ENCODE data around the gene F10.
"Not testable (repeated sequence)": the region's sequence is repeated elsewhere in the genome, so short reads cannot be mapped to it uniquely, and the experiment has no call there.

Gene F10

DNA sequence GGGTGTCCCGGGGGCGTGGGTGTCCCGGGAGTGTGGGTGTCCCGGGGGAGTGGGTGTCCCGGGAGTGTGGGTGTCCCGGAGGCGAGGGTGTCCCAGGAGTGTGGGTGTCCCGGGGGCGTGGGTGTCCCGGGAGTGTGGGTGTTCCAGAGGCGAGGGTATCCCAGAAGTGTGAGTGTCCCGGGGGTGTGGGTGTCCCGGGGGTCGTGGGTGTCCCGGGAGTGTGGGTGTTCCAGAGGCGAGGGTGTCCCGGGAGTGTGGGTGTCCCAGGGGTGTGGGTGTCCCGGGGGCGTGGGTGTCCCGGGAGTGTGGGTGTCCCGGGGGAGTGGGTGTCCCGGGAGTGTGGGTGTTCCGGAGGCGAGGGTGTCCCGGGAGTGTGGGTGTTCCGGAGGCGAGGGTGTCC, 14.1 kb upstream of the F10 start:
- not testable (repeated sequence) for H3K27ac ChIP-seq (ENCODE audit: low read length); H3K4me1 ChIP-seq (ENCODE audit: insufficient read depth, low read length); H3K36me3 ChIP-seq (ENCODE audit: insufficient read depth, low read depth, low read length)

DNA sequence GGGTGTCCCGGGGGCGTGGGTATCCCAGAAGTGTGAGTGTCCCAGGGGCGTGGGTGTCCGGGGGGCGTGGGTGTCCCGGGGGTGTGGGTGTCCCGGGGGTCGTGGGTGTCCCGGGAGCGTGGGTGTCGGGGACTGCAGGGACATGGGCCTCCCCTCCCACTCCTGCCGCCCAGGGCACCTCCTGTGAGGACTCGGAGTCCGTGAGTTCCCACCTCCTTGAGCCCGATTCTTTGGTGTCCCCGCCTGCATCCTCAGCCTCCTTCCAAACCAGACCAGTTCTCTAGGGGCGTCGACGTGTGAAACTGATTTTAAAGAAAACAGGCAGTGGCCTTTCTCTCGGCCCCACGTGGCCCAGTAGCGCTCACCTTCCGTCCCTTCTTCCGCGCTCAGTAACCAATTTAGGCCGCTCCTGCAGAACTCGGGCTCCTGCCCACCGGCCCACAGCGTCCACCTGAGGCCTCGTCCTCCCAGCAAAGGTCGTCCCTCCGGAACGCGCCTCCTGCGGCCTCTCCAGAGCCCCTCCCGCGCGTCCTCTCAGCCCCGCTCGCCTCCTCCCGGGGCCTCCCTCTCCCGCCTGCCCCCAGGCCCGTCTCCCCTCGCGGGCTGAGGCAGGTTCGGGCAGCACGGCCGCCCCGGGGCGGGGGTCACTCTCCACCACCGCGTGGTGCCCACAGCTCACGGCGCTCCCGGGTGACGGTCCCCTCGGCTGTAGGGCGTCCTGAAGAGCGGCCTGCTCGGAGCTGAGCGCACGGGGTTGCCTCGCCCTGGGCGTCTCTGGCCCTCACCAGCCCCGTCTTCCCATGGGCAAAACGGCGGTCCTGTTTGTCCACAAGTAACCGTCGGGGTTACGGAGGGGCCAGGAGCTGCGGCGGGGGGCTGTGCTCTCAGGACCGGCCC, 13.2 kb upstream of the F10 start:
- peaks cover 51% of the 10 kb centered on the region for H3K27me3 ChIP-seq (ENCODE audit: insufficient read depth, low read length)
- no peak overlapping the region for H3K27ac ChIP-seq (ENCODE audit: low read length)
- H3K36me3 ChIP-seq (ENCODE audit: insufficient read depth, low read depth, low read length): no peaks in the 10 kb centered on the region
- no peak overlapping the region for H3K9ac ChIP-seq (ENCODE audit: low read depth, low read length)
- peaks cover 4% of the 10 kb centered on the region; the same call in 1 of the 2 replicates for H3K4me1 ChIP-seq (ENCODE audit: insufficient read depth, low read length)
- no peaks in the 10 kb centered on the region for H3K9me3 ChIP-seq (ENCODE audit: insufficient read depth, low read depth, low read length)
- peak overlapping the region; percentile 55; the same call in 1 of the 2 replicates for H3K4me3 ChIP-seq (ENCODE audit: low read length)

More for the DNA sequence above, 14.1 kb upstream of the F10 start:
- not testable (repeated sequence) for H3K9me3 ChIP-seq (ENCODE audit: insufficient read depth, low read depth, low read length); H3K9ac ChIP-seq (ENCODE audit: low read depth, low read length); H3K4me3 ChIP-seq (ENCODE audit: low read length)
- H3K27me3 ChIP-seq (ENCODE audit: insufficient read depth, low read length): peaks cover 48% of the 10 kb centered on the region

DNA sequence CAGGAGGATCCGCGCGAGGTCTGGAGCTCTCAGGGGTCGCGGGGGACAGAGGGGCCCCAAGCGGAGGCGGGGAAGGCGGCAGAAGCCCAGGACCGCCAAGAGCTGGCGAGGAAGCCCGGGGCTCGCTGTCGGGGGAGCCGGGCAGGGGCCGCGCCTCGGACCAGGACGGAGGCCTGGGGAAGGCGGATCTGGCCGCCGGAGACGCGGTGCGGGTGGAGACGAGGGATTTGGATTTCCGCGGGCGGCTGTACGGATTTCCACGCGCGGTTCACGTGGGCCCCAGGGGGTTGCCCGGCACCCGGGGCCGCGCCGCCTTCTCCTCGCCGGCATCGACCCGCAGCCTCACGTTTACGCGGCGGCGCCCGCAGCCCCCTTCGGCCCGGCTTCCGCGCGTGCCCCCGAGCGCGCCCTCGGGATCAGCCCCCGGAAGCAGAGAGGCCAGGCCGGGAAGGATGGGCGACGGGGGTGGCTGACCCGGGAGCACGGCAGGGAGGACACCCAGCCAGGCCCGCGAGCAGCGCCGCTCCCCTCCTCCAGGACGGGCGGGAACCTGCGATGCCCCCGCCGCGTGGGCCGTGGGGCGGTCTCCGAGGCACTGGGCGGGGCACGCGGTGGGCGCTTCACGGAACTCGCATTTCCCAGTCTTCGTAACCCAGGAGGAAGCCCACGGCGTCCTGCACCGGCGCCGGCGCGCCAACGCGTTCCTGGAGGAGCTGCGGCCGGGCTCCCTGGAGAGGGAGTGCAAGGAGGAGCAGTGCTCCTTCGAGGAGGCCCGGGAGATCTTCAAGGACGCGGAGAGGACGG, 12.3 kb upstream of the F10 start:
- Histone ChIP-seq H3K27me3 (ENCODE audit: insufficient read depth, low read length) (peaks cover 51% of the 10 kb centered on the region), H3K9me3 (ENCODE audit: insufficient read depth, low read depth, low read length) (no peaks in the 10 kb centered on the region), H3K9ac (ENCODE audit: low read depth, low read length) (no peak overlapping the region), H3K4me1 (ENCODE audit: insufficient read depth, low read length) (peaks cover 4% of the 10 kb centered on the region; the same call in 1 of the 2 replicates), H3K4me3 (ENCODE audit: low read length) (peak overlapping the region; percentile 55; the same call in 1 of the 2 replicates), H3K27ac (ENCODE audit: low read length) (no peak overlapping the region), H3K36me3 (ENCODE audit: insufficient read depth, low read depth, low read length) (no peaks in the 10 kb centered on the region)

DNA sequence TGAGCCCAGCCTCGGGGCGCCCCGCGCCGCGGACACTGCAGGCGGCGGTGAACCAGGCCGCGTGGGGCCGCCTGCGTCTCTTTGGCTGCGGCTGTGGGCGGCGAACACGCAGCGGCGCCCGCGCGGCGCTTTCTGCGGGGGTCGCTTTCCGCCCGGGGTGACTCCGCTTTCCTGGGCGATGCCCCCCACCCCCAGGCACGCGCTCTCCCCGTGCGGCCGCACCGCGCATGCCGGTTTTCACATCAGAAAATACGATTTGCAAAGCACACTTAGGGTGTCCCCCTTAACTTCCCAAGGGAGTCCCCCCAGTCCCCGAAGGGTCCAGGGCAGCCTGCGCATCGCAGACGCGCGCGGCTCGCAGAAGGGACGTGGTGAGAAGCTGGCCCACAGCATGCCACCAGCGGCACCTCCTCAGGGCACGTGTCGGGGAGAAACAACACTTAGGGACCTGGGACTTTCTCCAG, 11.7 kb upstream of the F10 start:
- Histone ChIP-seq H3K36me3 (ENCODE audit: insufficient read depth, low read depth, low read length) (no peaks in the 10 kb centered on the region), H3K27me3 (ENCODE audit: insufficient read depth, low read length) (peaks cover 51% of the 10 kb centered on the region), H3K9ac (ENCODE audit: low read depth, low read length) (no peak overlapping the region), H3K4me3 (ENCODE audit: low read length) (peak overlapping the region; percentile 55; the same call in 1 of the 2 replicates), H3K27ac (ENCODE audit: low read length) (no peak overlapping the region), H3K9me3 (ENCODE audit: insufficient read depth, low read depth, low read length) (no peaks in the 10 kb centered on the region), H3K4me1 (ENCODE audit: insufficient read depth, low read length) (no peaks in the 10 kb centered on the region)

DNA sequence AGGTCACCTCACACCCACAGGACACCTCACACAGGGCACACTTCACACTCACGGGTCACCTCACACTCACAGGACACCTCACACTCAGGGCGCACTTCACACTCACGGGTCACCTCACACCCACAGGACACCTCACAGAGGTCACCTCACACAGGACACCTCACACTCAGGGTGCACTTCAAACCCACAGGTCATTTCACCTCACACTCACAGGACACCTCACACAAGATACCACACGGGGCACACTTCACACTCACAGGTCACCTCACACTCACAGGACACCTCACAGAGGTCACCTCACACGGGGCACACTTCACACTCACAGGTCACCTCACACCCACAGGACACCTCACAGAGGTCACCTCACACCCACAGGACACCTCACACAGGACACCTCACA, 10.8 kb upstream of the F10 start:
- H3K27ac ChIP-seq (ENCODE audit: low read length); H3K4me1 ChIP-seq (ENCODE audit: insufficient read depth, low read length); H3K9me3 ChIP-seq (ENCODE audit: insufficient read depth, low read depth, low read length); H3K4me3 ChIP-seq (ENCODE audit: low read length); H3K9ac ChIP-seq (ENCODE audit: low read depth, low read length); H3K36me3 ChIP-seq (ENCODE audit: insufficient read depth, low read depth, low read length): not testable (repeated sequence)
- peaks cover 51% of the 10 kb centered on the region for H3K27me3 ChIP-seq (ENCODE audit: insufficient read depth, low read length)

DNA sequence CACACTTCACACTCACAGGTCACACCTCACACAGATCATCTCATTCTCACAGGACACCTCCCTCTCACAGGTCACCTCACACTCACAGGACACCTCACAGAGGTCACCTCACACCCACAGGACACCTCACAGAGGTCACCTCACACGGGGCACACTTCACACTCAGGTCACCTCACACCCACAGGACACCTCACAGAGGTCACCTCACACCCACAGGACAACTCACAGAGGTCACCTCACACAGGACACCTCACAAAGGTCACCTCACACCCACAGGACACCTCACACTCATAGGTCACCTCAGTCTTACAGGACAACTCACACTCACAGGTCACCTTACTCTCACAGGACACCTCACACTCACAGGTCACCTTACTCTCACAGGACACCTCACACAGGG, 10.1 kb upstream of the F10 start:
- H3K27ac ChIP-seq (ENCODE audit: low read length); H3K4me3 ChIP-seq (ENCODE audit: low read length); H3K4me1 ChIP-seq (ENCODE audit: insufficient read depth, low read length); H3K36me3 ChIP-seq (ENCODE audit: insufficient read depth, low read depth, low read length); H3K9ac ChIP-seq (ENCODE audit: low read depth, low read length); H3K9me3 ChIP-seq (ENCODE audit: insufficient read depth, low read depth, low read length): not testable (repeated sequence)
- H3K27me3 ChIP-seq (ENCODE audit: insufficient read depth, low read length): peaks cover 51% of the 10 kb centered on the region

DNA sequence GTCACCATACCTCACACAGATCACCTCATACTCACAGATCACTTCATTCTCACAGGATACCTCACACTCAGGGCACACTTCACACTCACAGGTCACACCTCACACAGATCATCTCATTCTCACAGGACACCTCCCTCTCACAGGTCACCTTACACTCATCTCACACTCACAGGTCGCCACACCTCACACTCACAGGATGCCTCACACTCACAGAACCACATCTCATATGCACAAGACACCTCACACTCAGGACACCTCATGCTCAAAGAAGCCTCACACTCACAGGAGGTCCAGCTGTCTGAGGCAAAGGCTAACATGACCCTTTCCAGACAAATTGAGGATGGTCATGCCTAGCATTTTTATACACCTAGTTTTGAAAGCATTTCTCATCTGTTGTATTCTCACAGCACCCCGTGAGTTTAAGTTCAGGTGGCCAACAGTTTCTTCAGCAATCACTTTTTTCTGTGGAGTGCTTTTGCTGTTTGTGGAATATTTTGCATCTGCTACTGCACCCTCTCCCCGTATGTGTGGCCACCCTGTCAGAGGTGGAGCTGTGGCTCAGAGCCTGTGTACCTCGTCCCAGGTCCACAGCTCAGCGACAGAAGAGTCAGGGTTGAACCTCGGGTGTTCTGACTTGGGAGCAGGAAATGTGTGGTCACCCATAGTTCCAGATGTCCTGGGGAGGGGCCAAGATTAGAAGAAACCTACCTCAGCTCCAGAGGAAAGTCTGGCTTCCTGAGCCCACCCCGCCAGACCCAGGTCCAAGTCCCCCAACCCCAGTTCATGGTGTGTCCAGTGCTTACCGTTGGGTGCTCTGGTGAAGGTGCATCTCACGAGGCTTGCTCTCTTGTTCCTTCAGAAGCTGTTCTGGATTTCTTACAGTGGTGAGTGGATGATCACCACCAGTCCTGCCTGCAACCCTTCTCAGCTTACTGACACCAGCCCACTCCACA, 9.4 kb upstream of the F10 start:
- no peak overlapping the region for H3K4me3 ChIP-seq (ENCODE audit: low read length)

DNA sequence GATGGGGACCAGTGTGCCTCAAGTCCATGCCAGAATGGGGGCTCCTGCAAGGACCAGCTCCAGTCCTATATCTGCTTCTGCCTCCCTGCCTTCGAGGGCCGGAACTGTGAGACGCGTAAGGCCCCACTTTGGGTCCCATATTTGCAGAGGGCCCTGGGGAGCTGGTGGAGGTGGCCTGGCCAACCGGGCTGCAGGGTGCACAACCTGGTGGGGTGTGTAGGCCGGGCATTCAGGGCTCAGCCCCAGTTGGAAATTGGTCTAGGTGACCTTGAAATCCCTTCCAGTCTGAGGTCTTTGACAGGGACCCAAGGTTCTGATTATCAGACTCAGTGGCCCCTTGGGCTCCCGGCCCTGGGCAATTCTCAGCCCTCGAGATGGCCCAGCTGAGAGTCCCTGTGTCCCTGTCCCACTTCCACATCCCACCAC, 8.7 kb upstream of the F10 start:
- H3K9me3 ChIP-seq (ENCODE audit: insufficient read depth, low read depth, low read length): no peaks in the 10 kb centered on the region
- H3K36me3 ChIP-seq (ENCODE audit: insufficient read depth, low read depth, low read length): no peaks in the 10 kb centered on the region
- H3K4me3 ChIP-seq (ENCODE audit: low read length): no peak overlapping the region
- no peak overlapping the region for H3K27ac ChIP-seq (ENCODE audit: low read length)
- H3K9ac ChIP-seq (ENCODE audit: low read depth, low read length): no peak overlapping the region
- H3K4me1 ChIP-seq (ENCODE audit: insufficient read depth, low read length): no peaks in the 10 kb centered on the region; the same call in 1 of the 2 replicates
- peaks cover 48% of the 10 kb centered on the region for H3K27me3 ChIP-seq (ENCODE audit: insufficient read depth, low read length)

More for the DNA sequence above, 9.4 kb upstream of the F10 start:
- H3K4me1 ChIP-seq (ENCODE audit: insufficient read depth, low read length): no peaks in the 10 kb centered on the region; the same call in 1 of the 2 replicates
- peaks cover 51% of the 10 kb centered on the region for H3K27me3 ChIP-seq (ENCODE audit: insufficient read depth, low read length)
- H3K9me3 ChIP-seq (ENCODE audit: insufficient read depth, low read depth, low read length): no peaks in the 10 kb centered on the region
- no peak overlapping the region for H3K9ac ChIP-seq (ENCODE audit: low read depth, low read length)
- no peak overlapping the region for H3K27ac ChIP-seq (ENCODE audit: low read length)
- no peaks in the 10 kb centered on the region for H3K36me3 ChIP-seq (ENCODE audit: insufficient read depth, low read depth, low read length)

DNA sequence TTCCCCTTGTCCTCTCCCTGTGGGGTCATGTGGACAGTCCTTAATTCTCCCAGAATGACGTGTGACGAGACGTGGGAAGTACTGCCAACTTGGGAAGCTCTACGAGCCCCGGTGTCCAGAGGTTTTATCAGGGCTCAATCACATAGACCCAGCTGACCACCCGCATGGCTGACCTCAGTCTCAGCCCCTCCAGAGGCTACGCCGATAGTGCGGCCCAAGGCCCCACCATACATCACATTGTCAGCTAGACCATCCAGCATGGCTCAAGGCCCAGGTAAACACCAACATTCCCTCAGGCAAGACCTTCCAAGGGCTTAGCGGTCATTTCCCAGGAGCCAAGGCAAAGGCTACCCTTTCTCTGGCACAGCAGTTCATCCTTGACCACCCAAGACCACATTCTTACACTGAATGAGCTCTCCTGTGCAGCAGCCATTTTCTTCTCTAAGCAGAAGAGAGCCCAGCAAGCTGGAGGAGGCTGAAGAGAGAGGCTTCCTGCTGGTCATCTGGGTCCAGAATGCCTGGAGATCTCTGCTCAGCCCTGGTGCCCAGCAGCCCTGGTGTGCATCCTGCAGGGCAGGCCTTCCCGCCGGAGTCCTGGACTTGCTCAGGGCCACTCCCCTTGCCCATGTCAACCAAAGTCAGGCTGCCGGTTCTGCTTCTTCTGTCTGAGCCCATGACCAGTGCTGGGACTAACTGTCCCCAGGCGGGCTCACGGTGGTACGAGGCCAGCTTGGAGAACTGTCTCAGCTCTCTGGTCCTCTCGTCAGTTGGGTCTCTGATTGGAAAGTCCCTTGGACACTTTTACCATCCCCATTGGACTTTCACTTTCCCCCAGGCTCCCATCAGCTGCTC, 7.9 kb upstream of the F10 start:
- no peaks in the 10 kb centered on the region; the same call in 1 of the 2 replicates for H3K4me1 ChIP-seq (ENCODE audit: insufficient read depth, low read length)
- H3K9ac ChIP-seq (ENCODE audit: low read depth, low read length): no peak overlapping the region
- no peaks in the 10 kb centered on the region for H3K9me3 ChIP-seq (ENCODE audit: insufficient read depth, low read depth, low read length)
- H3K36me3 ChIP-seq (ENCODE audit: insufficient read depth, low read depth, low read length): no peaks in the 10 kb centered on the region
- H3K4me3 ChIP-seq (ENCODE audit: low read length): no peak overlapping the region
- H3K27ac ChIP-seq (ENCODE audit: low read length): no peak overlapping the region
- peaks cover 40% of the 10 kb centered on the region for H3K27me3 ChIP-seq (ENCODE audit: insufficient read depth, low read length)

DNA sequence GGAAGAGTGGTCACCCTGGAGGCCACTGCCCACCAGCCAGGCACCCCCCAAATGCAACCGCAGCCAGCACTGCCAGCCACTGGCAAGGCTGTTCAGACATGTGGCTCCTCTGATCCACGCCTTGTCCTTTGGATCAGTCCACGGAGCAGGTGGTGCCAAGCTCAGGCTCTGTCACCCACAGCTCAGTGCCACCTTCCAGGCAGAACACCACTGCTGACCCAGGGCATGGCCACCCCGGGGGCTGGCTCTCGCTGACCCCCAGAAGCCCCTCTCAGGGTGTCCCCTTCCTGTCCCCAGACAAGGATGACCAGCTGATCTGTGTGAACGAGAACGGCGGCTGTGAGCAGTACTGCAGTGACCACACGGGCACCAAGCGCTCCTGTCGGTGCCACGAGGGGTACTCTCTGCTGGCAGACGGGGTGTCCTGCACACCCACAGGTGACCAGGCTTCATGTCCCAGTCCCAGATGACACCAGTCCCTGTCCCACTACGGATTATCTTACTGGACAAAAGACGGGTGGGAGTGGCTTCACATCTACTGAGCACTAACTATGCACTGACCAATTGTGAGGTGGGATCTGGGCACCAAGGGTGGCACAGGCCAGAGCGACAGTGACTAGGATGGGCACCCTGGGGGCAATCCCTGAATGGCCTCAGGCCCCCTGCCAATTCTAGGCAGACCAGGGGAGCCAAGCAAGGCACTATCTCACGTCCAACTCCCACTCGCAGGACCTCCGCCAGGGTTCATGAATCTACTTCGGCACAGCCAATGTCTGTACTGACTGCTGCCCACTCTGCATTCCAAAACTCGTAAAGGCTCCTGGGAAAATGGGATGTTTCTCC, 7.0 kb upstream of the F10 start:
- no peaks in the 10 kb centered on the region for H3K36me3 ChIP-seq (ENCODE audit: insufficient read depth, low read depth, low read length)
- no peak overlapping the region for H3K27ac ChIP-seq (ENCODE audit: low read length)
- H3K4me3 ChIP-seq (ENCODE audit: low read length): no peak overlapping the region
- H3K9ac ChIP-seq (ENCODE audit: low read depth, low read length): no peak overlapping the region
- H3K9me3 ChIP-seq (ENCODE audit: insufficient read depth, low read depth, low read length): no peaks in the 10 kb centered on the region
- no peaks in the 10 kb centered on the region; the same call in 1 of the 2 replicates for H3K4me1 ChIP-seq (ENCODE audit: insufficient read depth, low read length)
- peaks cover 31% of the 10 kb centered on the region for H3K27me3 ChIP-seq (ENCODE audit: insufficient read depth, low read length)
